H9 (cell line): Measurements from ENCODE around the gene CEP112. TPM values are rescaled to one million over a fixed set of nuclear protein-coding genes. Genes with fewer than 3 reads are reported as not detected.

ENCODE experiments used
- DNase-seq: peaks from one replicate; pipeline ENCODE4 v3.0.0-alpha.2; 2017
- H2AFZ ChIP-seq: one replicate; pipeline ENCODE4 v1.6.1; 2013; ENCODE audit warnings: mild to moderate bottlenecking, low read length, control low read depth, moderate library complexity
- H2AK5ac ChIP-seq: 2 replicates; pipeline ENCODE4 v1.6.1; 2013; ENCODE audit warnings: low read length, control low read depth, mixed read lengths; ENCODE audit not compliant: insufficient read length
- H2BK120ac ChIP-seq: one replicate; pipeline ENCODE4 v1.6.1; 2013; ENCODE audit warnings: low read depth, mild to moderate bottlenecking, low read length, control low read depth, inconsistent platforms; ENCODE audit not compliant: poor library complexity, severe bottlenecking
- H2BK12ac ChIP-seq: 2 replicates; pipeline ENCODE4 v1.6.1; 2013; ENCODE audit warnings: low read length, control low read depth, mixed read lengths, low read depth; ENCODE audit not compliant: insufficient read length
- H2BK15ac ChIP-seq: 2 replicates; pipeline ENCODE4 v1.6.1; 2013; ENCODE audit warnings: low read depth, low read length, control low read depth
- H2BK20ac ChIP-seq: one replicate; pipeline ENCODE4 v1.6.1; 2013; ENCODE audit warnings: low read depth, mild to moderate bottlenecking, low read length, control low read depth, inconsistent platforms; ENCODE audit not compliant: poor library complexity, severe bottlenecking
- H2BK5ac ChIP-seq: 2 replicates; pipeline ENCODE4 v1.6.1; 2013; ENCODE audit warnings: low read length, control low read depth, mixed read lengths; ENCODE audit not compliant: insufficient read length
- H3K14ac ChIP-seq: 2 replicates; pipeline ENCODE4 v1.6.1; 2013; ENCODE audit warnings: low read length, control low read depth; ENCODE audit not compliant: insufficient read depth
- H3K18ac ChIP-seq: 2 replicates; pipeline ENCODE4 v1.6.1; 2013; ENCODE audit warnings: low read depth, mild to moderate bottlenecking, mixed read lengths, low read length, control low read depth; ENCODE audit not compliant: insufficient read length
- H3K23ac ChIP-seq: 2 replicates; pipeline ENCODE4 v1.6.1; 2013; ENCODE audit warnings: low read length, control low read depth, mixed read lengths, low read depth; ENCODE audit not compliant: insufficient read length
- H3K23me2 ChIP-seq: 2 replicates; pipeline ENCODE4 v1.6.1; 2013; ENCODE audit warnings: low read depth, mild to moderate bottlenecking, mixed read lengths, low read length, control low read depth; ENCODE audit not compliant: insufficient read length, poor library complexity, severe bottlenecking
- H3K27ac ChIP-seq: 2 replicates; pipeline ENCODE4 v1.5.1; 2013; ENCODE audit warnings: low read length, control low read depth, mixed read lengths, low read depth; ENCODE audit not compliant: insufficient read length
- H3K27me3 ChIP-seq: 2 replicates; pipeline ENCODE4 v1.6.1; 2013; ENCODE audit warnings: low read length, control low read depth, inconsistent platforms; ENCODE audit not compliant: insufficient read depth
- H3K4ac ChIP-seq: 2 replicates; pipeline ENCODE4 v1.6.1; 2013; ENCODE audit warnings: low read depth, mild to moderate bottlenecking, control low read depth, inconsistent platforms, low read length, moderate library complexity
- H3K4me1 ChIP-seq: 2 replicates; pipeline ENCODE4 v1.6.1; 2013; ENCODE audit warnings: low read length, control low read depth, inconsistent platforms; ENCODE audit not compliant: insufficient read depth
- H3K4me2 ChIP-seq: 2 replicates; pipeline ENCODE4 v1.6.1; 2013; ENCODE audit warnings: low read length, control low read depth, mixed read lengths; ENCODE audit not compliant: insufficient read length, insufficient read depth
- H3K56ac ChIP-seq: 2 replicates; pipeline ENCODE4 v1.6.1; 2013; ENCODE audit warnings: low read depth, mild to moderate bottlenecking, mixed read lengths, low read length, control low read depth; ENCODE audit not compliant: insufficient read length
- H3K79me1 ChIP-seq: 2 replicates; pipeline ENCODE4 v1.6.1; 2013; ENCODE audit warnings: low read depth, mild to moderate bottlenecking, moderate library complexity, low read length, control low read depth, inconsistent platforms; ENCODE audit not compliant: insufficient read depth, poor library complexity, severe bottlenecking
- H3K79me2 ChIP-seq: 2 replicates; pipeline ENCODE4 v1.6.1; 2013; ENCODE audit warnings: low read length, control low read depth, inconsistent platforms; ENCODE audit not compliant: insufficient read depth
- H3K9ac ChIP-seq: 2 replicates; pipeline ENCODE4 v1.6.1; 2013; ENCODE audit warnings: low read length, control low read depth, mixed read lengths; ENCODE audit not compliant: insufficient read length; ENCODE audit errors: extremely low read depth
- H3K9me3 ChIP-seq: one replicate; pipeline ENCODE4 v1.6.1; 2013; ENCODE audit warnings: low read depth, low read length, inconsistent platforms; ENCODE audit not compliant: control insufficient read depth
- H3T11ph ChIP-seq: one replicate; pipeline ENCODE4 v1.6.1; 2013; ENCODE audit warnings: mild to moderate bottlenecking, low read length, control low read depth, inconsistent platforms
- H4K20me1 ChIP-seq: one replicate; pipeline ENCODE4 v1.6.1; 2013; ENCODE audit not compliant: control insufficient read depth, insufficient read length, insufficient read depth
- H4K5ac ChIP-seq: 2 replicates; pipeline ENCODE4 v1.6.1; 2013; ENCODE audit warnings: low read depth, mild to moderate bottlenecking, mixed read lengths, low read length, control low read depth; ENCODE audit not compliant: insufficient read length
- H4K8ac ChIP-seq: replicated peaks from 2 replicates; pipeline ENCODE4 v1.6.1; 2013; ENCODE audit warnings: low read length, control low read depth, mixed read lengths, low read depth; ENCODE audit not compliant: insufficient read length
- H4K91ac ChIP-seq: 2 replicates; pipeline ENCODE4 v1.6.1; 2013; ENCODE audit warnings: low read depth, mild to moderate bottlenecking, moderate library complexity, mixed read lengths, low read length, control low read depth; ENCODE audit not compliant: insufficient read length
- H3K27ac Mint-ChIP-seq, 3 experiments: 2 replicates in 2 of 3; 3 replicates in 1 of 3; pipeline ENCODE4 v1.8.0; 2020 to 2021; ENCODE audit warnings: mixed read lengths in 3 of 3, mild to moderate bottlenecking in 1 of 3, moderate library complexity in 1 of 3
- H3K27me3 Mint-ChIP-seq: 2 replicates; pipeline ENCODE4 v1.8.0; 2021; ENCODE audit warnings: low read depth, mild to moderate bottlenecking, moderate library complexity, mixed read lengths
- H3K36me3 Mint-ChIP-seq, 3 experiments: 2 replicates in 2 of 3; 3 replicates in 1 of 3; pipeline ENCODE4 v1.8.0; 2020 to 2021; ENCODE audit warnings: low read depth in 3 of 3, mixed read lengths in 3 of 3; ENCODE audit not compliant: insufficient read depth in 1 of 3
- H3K4me1 Mint-ChIP-seq, 2 experiments: 2 replicates each; pipeline ENCODE4 v1.8.0; 2020; ENCODE audit warnings: mixed read lengths in 2 of 2
- H3K4me3 Mint-ChIP-seq, 2 experiments: 2 replicates in 1 of 2; 3 replicates in 1 of 2; pipeline ENCODE4 v1.8.0; 2020 to 2021; ENCODE audit warnings: mild to moderate bottlenecking in 2 of 2, mixed read lengths in 2 of 2, moderate library complexity in 1 of 2
- H3K9me3 Mint-ChIP-seq, 2 experiments: 2 replicates in 1 of 2; 3 replicates in 1 of 2; pipeline ENCODE4 v1.8.0; 2020; ENCODE audit warnings: mild to moderate bottlenecking in 2 of 2, mixed read lengths in 2 of 2, moderate library complexity in 1 of 2
- WGBS: extraction: QIAGEN DNeasy Blood & Tissue Kit; methylation state at CpG from one replicate; pipeline ENCODE4 v1.1.7; 2013; ENCODE audit warnings: missing lambda C conversion rate, low lambda C conversion rate, mixed read lengths; ENCODE audit not compliant: insufficient read length; ENCODE audit errors: extremely low coverage; 5-methylcytosine and 5-hydroxymethylcytosine counted together
- total RNA-seq: library from RNA; stranded (reverse); gene quantifications from 2 replicates; pipeline ENCODE4 v1.2.1, GENCODE V29; 2021
- TF ChIP-seq, protein P1 (sequence below): fragments of 200-600 bp; sonication (generic); conservative IDR thresholded peaks from 3 replicates; pipeline ENCODE4 v1.8.0; 2021; ENCODE audit warnings: antibody characterized with exemption, mild to moderate bottlenecking

Gene CEP112
- total RNA-seq, 1 experiment from 2014 or later, result 5.4 TPM

DNA sequence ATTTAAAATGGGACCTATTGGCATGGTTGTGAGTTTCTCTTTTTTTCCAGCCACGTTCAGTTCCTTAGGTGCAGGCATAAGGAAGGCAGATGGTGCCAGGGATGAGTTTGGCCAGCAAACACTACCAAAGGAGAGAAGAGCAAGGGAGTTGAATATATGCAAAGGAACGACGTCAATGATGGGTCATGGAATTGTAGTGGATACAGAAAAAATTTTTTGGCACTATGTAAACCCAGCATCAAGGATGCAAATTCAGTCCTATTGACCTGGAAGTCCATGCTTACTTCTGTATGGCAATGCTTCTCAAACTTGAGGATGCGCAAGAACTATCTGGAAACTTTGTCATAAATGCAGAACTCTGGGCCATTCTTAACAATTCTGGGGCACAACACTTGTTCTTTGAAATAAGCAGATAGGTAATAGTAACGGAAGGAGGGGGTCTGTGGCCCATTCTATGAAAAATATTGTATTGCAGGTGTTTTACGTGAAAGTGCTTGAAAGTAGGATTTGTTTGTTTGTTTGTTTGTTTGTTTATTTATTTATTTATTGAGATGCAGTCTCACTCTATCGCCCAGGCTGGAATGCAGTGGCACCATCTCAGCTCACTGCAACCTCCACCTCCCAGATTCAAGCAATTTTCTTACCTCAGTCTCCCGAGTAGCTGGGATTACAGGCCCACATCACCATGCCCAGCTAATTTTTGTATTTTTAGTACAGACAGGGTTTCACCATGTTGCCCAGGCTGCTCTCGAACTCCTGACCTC is 19.3 kb upstream of the CEP112 start:
- no CpG with 5 or more reads among the region's 9 CpGs for whole genome bisulfite sequencing

More for the DNA sequence above, 19.3 kb upstream of the CEP112 start:
- no peak overlapping the region for H3K18ac ChIP-seq
- H3K23me2 ChIP-seq, result no peaks in the 10 kb centered on the region
- H3K56ac ChIP-seq, result no peak overlapping the region
- H3K27ac ChIP-seq, result no peak overlapping the region
- no peak overlapping the region for H4K91ac ChIP-seq
- no peak overlapping the region for H2BK12ac ChIP-seq
- no peaks in the 10 kb centered on the region for H3K4me1 ChIP-seq
- H3K27me3 ChIP-seq, result no peaks in the 10 kb centered on the region
- H2BK15ac ChIP-seq, result no peak overlapping the region
- H2AFZ ChIP-seq, result no peak overlapping the region
- H3K9me3 ChIP-seq, result peaks cover 8% of the 10 kb centered on the region
- H2BK120ac ChIP-seq, result no peak overlapping the region
- no peak overlapping the region for H3K23ac ChIP-seq
- TF ChIP-seq, protein P1, sequence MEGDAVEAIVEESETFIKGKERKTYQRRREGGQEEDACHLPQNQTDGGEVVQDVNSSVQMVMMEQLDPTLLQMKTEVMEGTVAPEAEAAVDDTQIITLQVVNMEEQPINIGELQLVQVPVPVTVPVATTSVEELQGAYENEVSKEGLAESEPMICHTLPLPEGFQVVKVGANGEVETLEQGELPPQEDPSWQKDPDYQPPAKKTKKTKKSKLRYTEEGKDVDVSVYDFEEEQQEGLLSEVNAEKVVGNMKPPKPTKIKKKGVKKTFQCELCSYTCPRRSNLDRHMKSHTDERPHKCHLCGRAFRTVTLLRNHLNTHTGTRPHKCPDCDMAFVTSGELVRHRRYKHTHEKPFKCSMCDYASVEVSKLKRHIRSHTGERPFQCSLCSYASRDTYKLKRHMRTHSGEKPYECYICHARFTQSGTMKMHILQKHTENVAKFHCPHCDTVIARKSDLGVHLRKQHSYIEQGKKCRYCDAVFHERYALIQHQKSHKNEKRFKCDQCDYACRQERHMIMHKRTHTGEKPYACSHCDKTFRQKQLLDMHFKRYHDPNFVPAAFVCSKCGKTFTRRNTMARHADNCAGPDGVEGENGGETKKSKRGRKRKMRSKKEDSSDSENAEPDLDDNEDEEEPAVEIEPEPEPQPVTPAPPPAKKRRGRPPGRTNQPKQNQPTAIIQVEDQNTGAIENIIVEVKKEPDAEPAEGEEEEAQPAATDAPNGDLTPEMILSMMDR, result no peak
- H3K4me2 ChIP-seq, result no peak overlapping the region
- no peak overlapping the region for H3T11ph ChIP-seq
- no peak overlapping the region for H3K14ac ChIP-seq
- H3K4ac ChIP-seq, result no peak overlapping the region
- H4K5ac ChIP-seq, result no peak overlapping the region
- no peak overlapping the region for H4K8ac ChIP-seq
- no peak overlapping the region for H2BK20ac ChIP-seq
- no peaks in the 10 kb centered on the region for H3K79me1 ChIP-seq
- no peak overlapping the region for H3K27ac Mint-ChIP-seq
- DNase-seq, result no peak
- no peak overlapping the region for H3K4me3 Mint-ChIP-seq
- no peak overlapping the region for H3K9ac ChIP-seq
- peaks cover 15 to 16% of the 10 kb centered on the region in 2 experiments for H3K4me1 Mint-ChIP-seq
- H3K27me3 Mint-ChIP-seq, result no peaks in the 10 kb centered on the region; the same call in 1 of the 2 replicates
- no peaks in the 10 kb centered on the region for H4K20me1 ChIP-seq
- peaks cover 0 to 8% of the 10 kb centered on the region in 2 experiments; a peak in 3 of 5 replicates for H3K9me3 Mint-ChIP-seq
- no peaks in the 10 kb centered on the region; the same call in 1 of the 2 replicates for H3K79me2 ChIP-seq
- no peak overlapping the region for H2BK5ac ChIP-seq
- H3K36me3 Mint-ChIP-seq, result peaks cover 3 to 8% (median 8%) of the 10 kb centered on the region in 3 experiments; a peak in 4 of 7 replicates
- H2AK5ac ChIP-seq, result no peak overlapping the region
